NK-92 (cell line): Measurements from ENCODE around the gene DIPK1B.

Experiments
- DNase-seq: peaks from one replicate; lab custom pipeline; 2025; ENCODE audit not compliant: unreplicated experiment; lab: John Stamatoyannopoulos, UW

DIPK1B gene

DNA sequence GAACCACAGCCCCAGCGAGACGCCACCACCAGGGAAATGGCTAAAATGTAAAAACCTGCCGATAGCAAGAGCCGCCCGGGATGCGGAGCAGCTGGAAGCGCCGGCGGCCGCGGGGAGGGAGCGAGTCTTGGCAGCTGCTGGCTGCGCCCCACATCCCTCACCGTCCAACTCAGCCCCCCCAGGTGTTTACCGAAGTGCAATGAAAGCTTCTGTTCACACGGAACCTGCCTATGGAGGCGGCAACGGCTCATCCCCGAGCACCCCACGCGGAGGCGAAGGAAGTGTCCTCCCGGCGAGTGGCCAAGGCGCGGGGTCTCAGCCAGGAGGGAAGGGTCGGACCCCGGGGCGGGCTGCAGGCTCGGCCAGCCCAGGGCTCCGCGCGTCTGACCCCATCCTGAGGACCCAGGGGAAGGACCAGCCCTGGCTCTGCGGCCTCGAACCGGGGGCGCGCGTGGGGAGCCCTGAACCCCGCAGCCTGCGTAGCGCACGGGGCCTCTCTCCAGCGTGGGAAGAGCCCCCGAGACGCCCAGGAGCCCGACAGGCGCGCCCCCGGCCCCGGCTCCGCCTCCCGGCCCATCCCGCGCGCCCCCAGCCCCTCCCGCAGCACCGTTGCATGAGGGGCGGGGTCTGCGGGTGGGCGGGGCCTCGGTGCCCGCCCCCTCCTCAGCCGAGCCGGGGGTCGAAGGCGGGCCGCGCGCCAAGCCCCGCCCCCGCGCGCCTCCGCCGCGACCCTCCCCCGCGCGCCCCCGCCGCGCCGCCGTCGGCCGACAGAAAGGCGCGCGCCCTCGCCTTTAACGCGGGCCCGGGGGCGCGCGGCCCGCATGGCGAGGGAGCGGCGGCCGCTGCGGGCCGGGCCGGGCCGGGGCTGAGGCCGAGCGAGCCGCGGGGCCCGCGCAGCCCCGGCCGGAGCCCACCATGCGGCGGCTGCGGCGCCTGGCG is at the start of gene DIPK1B:
TSS of gene DIPK1B (plus strand) at position 822 of the 939 bp plus-strand sequence. CDS start at position 916, 94 bp downstream.
- no peak for DNase-seq

DNA sequence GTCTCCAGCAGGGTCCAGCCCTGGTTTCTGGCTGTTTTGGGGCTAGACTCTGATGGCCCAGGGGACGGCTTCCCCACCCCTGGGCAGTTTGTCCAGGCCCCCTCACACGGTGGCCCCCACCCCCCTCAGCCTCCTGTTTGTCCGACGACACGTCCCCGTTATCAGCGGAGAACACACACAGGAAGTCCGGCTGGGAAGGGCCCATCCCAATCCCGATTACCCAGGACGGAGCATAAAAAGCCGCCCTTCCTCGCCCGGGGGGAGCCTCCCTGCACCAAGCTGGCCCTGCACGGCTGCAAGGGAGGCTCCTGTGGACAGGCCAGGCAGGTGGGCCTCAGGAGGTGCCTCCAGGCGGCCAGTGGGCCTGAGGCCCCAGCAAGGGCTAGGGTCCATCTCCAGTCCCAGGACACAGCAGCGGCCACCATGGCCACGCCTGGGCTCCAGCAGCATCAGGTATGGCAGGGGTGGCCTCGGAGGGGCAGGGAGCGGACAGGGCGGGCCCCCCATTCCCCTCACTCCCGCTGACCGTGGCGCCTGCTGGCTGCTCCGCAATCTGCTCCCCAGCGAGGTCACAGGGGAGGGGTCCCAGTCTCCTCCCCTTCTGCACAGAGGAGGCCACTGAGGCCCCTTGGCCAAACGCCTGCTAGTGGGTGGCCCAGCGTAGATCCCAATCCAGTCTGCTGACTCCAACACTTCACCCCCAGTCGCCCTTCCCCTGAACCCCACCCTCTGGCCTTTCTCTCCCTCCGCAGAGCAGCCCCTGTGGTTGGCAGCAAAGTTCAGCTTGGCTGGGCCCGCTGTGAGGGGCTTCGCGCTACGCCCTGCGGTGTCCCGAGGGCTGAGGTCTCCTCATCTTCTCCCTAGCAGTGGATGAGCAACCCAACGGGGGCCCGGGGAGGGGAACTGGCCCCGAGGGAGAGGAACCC is 49.5 kb upstream of the DIPK1B start, which contains the start of gene EGFL7:
TSS of gene EGFL7 (plus strand) at position 261 of the 926 bp plus-strand sequence. CDS start 5,367 bp downstream, outside the sequence.
- DNase-seq: no peak

DNA sequence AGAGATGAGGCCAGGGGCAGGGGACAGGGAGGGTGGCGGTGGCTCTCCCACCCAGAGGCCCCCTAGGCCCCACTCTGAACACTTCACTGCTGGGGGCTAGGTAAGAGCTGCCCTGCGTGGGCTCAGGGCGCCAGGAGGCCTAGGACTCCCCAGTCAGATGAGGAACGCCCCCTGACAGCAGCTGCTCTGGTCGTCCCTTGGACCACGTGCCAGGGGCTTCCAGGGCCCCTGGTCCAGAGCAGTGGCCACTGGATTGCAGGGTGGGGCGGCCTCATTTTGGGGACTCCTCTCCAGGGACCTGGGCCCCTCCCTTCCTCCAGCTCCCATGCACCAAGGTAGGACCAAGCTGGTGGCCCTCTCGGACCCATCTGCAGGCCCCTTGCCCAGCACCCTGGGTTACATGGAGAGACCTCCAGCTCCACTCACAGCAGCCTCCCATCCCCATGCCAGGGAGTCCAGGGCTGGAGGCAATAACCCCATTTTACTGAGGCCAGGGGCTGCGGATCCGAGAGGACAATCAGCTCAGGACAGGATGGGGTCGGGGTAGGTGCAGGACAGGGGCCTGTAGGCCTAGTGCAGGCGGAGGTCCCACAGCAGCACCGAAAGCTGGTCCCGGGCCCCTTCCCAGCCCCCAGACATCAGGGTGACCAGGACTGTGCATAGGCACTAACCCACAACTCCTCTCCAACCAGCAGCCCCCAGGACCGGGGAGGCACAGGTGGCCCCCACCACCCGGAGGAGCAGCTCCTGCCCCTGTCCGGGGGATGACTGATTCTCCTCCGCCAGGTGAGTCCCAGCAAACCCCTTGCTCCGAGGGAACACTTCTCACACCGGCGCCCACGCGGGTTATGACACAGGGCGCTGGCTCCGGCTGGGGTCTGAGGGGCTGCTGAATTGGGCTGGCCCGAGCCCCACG is 48.1 kb upstream of the DIPK1B start:
- DNase-seq: no peak

DNA sequence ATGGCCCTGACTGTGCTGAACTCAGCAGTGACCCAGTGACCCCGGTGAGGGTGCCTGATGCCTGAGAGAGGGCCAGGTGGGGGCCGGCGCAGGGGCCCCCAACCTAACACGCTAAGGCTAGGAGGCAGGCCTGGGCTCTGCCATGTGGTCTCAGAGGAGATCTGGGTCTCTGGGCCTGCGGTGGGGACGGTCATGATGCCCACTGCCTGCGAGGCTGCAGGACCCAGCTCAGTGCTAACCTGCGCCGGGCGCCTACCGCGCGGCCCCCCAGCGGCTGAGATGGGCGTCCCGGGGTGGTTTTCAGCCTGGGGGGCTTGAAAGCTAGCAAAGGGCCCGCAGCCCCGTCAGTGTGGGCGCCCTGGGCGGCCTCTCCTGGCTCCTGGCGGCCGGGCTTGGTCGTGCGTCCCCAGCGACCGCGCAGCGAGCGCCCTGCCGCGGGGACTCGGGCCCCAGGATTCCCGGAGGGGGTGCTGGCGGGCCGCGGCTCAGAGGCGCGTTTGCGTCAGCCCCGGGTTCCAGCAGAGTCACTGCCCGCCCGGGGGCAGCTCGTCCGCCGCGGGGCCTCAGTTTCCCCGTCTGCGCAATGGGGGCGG is 47.2 kb upstream of the DIPK1B start:
- no peak for DNase-seq

DNA sequence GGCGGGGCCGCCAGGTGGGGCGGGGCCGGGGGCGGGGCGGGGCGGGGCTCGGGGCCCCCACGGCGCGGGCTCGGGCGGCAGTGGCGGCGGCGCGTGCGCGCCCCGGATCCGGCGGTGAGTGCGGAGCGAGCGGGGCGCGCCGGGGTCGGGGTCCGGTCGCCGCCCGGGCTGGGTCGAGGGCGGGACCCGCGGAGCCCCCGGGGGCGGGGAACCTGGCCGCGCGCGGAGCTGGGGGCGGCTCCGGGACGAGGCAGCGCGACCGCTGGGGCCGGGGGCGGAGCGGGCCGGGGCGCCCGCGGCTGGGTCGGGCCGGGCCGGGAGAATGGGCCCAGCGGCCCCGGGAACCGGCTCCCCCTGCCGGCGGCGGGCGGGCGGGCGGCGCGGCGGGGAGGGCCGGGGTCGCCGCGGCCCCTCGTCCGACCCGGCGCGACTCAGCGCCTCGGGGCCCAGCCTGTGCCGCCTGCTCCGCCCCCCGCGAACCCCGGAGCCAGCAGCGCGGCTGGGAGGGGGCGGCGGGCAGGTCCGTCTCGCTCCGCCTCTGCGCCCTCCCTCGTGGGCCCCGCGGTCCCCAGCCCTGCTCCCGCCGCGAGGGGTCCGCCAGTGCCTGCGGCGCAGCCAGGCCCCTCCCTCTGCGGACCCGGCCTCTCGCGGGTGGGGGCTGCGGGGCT is 46.5 kb upstream of the DIPK1B start:
- DNase-seq: no peak

DNA sequence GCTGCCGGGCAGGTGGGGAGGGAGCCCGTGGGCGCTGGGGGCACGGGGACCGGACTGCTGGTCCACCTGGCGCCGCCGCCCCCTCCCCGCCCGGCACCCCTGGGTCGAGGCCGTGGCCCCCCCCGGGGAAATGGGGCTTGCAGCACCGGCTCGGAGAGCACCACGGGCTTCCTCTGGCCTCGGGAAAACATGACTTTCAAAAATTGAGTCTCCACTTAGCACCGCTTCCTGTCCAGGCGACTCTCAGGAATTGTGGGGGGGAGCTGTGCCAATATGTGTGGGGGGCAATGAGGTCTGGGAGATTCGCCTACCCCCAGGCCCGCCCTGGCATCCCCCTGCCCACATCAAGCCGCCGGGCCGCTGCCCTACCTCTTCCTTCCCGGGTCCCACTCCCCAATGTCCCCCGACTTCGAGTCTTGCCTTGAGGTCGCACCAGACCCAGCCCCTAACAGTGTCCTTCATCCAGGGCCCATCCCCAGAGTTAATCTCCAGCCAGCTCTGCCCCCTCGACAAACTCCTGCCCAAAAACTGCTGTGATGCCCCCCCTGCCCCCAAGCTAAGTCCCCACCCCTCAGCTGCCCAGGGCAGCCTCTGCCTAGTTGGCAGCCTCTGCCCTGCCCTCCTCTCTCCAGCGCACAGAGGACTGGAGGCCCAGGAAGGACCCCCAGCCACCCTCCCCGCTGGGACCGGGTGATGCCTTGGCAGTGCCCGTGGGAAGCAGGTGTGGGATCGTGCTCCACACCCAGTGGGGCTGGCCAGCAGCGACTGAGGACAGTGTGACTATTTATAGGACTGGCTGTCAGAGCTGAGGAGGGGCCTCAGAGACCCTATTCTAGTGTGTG is 45.8 kb upstream of the DIPK1B start:
- no peak for DNase-seq

DNA sequence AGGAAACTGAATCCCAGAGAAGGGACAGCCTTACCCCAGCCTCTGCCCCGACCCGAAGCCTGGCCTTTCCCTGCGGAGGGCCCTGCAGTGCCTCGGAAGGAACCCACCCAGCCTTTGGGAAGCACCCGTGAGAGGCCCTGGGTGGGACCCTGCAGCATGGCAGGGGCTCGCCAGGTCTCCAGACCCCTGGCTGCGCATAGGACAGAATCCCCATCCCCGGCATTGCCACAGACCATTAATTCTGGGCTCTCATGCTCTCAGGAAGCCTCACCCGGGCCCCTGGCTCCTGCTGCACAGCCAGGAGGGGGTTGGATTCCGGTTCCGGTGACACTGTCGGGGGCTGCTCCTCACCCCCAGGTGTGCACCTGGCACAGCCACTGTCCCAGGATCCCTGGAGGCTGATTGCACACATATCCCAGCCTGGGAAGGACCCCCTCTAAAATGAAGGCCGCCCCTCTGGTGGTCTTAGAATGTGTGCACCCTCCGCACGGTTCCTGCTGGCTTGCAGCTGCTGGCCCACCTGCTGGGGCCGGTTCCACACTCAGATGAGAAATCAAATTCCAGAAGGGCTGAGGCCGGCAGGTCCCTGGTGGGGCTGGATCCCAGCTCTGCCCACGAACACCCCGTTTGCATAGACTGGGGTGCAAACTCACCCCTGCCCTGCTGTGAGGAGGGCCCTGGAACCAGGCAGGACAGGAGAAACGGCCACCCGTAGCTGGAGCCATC is 45.0 kb upstream of the DIPK1B start:
- no peak for DNase-seq

DNA sequence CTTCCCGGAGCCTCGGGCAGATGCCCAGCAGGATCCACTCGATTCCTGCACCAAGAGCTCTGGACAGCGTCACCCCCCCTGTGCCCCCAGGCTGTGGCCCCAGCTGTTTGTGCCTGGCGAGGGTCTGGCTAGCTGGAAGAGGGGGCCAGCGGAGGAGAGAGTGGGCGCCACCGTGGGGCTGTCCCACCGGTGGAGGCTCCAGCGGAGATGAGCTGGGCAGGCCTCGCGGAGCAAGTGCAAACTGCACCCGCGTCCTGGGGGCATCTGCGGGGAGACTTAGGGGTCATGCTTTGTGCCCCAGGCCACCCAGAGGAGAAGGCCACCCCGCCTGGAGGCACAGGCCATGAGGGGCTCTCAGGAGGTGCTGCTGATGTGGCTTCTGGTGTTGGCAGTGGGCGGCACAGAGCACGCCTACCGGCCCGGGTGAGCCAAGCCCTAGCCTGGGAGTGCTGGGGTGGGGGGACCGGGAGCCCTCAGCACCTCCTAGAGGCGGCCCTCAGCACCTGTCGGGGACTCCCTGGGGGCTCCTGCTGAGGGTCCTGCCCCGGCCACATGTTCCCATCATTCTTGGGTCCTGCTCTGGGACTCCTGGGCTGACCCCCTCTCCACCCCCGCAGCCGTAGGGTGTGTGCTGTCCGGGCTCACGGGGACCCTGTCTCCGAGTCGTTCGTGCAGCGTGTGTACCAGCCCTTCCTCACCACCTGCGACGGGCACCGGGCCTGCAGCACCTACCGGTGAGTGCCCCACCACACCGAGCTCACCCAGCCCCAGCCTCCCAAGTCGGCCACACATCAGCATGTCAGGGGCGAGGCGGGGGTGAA is 44.2 kb upstream of the DIPK1B start:
- no peak for DNase-seq

DNA sequence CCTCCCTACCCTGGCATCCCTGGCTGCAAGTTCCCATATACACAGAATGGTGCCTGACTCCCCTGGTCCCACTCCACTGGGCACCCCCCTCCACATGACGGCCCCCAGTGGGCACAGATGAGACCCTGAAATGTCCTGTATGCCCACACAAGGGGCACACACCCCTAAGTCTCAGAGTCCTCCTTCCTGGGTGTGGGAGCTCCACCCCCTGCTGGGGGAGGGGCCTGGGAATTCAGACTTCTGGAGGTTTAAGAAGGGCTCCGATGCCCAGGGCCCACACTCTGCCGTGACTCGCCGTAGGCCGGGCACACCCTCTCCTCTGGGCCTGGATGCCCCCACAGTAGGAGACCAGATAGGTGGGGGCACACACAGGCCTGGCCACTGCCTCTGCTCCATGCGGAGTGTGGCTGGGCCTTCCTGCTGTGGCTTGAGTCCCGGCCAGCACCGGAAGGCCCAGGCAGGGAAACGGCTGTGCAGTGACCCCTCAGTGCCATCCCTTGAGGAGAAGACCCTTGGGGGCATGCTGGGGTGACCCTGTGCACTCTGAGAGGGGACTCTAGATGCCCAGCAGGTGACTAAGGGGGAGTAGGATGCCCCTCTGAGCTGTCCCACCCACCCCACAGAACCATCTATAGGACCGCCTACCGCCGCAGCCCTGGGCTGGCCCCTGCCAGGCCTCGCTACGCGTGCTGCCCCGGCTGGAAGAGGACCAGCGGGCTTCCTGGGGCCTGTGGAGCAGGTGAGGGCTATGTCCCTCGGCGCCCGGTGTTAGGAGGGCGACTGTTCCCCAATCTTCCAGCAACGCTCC is 43.2 kb upstream of the DIPK1B start:
- no peak for DNase-seq

DNA sequence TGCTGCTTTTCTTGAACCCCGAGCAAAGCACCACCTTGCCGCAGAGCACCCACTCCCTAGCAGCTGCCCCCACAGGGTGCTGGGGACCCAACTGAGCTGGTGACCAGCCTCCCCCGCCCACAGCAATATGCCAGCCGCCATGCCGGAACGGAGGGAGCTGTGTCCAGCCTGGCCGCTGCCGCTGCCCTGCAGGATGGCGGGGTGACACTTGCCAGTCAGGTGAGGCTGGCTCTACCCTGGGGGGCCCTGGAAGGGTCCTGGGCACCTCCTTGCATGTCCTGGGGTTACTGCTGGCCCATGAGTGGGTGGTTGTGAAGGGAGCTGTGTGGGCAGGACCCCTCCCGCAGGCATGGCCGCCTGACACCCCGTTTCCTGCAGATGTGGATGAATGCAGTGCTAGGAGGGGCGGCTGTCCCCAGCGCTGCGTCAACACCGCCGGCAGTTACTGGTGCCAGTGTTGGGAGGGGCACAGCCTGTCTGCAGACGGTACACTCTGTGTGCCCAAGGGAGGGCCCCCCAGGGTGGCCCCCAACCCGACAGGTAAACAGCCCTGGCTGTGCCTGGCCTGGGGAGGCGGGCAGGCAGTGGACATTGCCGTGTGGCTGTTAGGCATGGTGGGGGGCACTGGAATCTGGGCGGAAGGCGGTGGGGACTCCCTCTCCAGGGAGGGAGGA is 42.4 kb upstream of the DIPK1B start:
- no peak for DNase-seq

DNA sequence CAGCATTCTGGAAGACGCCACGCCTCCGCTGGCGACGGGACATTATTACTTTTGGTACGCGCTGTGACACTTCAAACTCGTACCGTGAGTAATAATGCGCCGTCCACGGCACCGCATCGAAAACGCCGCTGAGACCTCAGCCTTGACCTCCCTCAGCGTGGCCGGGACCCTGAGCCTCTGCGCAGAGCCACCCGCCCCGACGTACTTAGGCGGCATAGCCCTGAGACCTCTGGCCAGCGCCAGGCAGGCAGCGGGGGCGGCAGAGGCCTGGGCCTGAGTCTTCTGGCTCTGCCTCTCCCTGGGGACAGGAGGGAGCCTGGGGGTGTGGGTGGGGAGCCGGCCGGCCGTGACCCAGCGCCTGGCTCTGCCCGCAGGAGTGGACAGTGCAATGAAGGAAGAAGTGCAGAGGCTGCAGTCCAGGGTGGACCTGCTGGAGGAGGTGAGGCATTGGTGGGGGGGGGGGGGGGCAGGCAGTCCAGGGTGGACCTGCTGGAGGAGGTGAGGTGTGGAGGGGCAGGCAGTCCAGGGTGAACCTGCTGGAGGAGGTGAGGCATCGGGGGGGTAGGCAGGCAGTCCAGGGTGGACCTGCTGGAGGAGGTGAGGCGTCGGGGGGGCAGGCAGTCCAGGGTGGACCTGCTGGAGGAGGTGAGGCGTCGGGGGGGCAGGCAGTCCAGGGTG is 41.7 kb upstream of the DIPK1B start:
- DNase-seq: no peak

DNA sequence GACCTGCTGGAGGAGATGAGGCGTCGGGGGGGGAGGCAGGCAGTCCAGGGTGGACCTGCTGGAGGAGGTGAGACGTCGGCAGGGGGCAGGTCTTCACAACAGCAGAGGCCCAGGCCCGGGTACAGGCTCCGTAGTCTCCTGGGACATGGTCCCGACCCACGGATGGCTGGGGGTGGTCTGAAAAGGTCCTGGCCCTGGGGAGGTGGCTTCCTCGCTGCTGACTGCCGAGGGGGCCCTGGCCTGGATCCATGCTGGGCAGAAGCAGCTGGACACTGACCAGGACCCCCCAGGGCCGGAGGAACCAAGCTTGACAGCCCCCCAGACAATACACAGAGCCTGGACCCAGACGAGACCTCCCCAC is 41.1 kb upstream of the DIPK1B start:
- no peak for DNase-seq

DNA sequence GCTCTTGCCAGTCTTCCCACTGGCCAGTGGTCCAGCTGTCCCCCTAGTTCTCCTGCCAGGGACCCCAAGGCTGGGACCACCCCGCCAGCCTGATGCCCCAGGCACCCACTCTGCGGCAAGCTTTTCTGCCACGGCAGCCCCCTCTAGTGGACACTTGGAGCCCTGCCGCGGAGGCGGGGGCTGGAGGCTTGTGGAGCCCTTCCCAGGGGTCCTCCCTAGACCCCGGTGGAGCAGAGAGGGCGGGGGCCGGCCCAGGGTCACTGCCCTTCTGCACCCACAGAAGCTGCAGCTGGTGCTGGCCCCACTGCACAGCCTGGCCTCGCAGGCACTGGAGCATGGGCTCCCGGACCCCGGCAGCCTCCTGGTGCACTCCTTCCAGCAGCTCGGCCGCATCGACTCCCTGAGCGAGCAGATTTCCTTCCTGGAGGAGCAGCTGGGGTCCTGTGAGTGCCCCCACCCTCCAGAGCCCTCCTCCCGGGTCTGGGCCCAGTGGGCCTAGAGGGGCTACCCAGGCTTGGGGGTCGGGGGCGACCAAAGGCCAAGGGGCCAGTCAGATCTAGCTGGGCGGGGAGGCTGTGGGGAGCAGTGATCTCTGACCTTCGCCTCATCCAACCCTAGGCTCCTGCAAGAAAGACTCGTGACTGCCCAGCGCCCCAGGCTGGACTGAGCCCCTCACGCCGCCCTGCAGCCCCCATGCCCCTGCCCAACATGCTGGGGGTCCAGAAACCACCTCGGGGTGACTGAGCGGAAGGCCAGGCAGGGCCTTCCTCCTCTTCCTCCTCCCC is 40.5 kb upstream of the DIPK1B start:
- no peak for DNase-seq

DNA sequence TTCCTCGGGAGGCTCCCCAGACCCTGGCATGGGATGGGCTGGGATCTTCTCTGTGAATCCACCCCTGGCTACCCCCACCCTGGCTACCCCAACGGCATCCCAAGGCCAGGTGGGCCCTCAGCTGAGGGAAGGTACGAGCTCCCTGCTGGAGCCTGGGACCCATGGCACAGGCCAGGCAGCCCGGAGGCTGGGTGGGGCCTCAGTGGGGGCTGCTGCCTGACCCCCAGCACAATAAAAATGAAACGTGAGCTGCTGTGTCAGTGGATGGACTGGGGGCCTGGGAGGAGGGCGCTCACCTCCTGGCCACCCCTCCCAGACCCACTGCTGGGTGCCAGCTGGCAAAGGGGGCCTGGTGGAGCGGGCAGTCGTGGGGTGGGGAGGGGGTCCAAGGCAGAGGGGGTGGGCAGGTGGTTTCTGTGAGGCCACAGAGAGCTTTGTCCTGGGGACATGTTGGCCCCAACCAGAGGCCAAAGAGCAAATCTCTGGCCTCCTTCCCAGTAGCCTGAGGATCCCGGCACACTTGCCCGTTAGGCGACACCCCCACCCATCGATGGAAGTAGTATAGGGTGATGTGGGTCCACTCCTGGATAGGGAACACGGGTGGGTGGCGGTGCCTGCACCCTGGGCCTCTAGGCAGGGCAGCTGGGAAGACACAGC is 39.8 kb upstream of the DIPK1B start:
- DNase-seq: no peak
